NCI-H524 treated with DMSO at 0.1 percent for 48 hours (cell line): ENCODE results near the gene INPP5D.
"Not testable (repeated sequence)": the region's sequence is repeated elsewhere in the genome, so short reads cannot be mapped to it uniquely, and the experiment has no call there.

Source experiments
- DNase-seq: peaks from one replicate; lab custom pipeline; 2025; lab: John Stamatoyannopoulos, UW

INPP5D gene

DNA sequence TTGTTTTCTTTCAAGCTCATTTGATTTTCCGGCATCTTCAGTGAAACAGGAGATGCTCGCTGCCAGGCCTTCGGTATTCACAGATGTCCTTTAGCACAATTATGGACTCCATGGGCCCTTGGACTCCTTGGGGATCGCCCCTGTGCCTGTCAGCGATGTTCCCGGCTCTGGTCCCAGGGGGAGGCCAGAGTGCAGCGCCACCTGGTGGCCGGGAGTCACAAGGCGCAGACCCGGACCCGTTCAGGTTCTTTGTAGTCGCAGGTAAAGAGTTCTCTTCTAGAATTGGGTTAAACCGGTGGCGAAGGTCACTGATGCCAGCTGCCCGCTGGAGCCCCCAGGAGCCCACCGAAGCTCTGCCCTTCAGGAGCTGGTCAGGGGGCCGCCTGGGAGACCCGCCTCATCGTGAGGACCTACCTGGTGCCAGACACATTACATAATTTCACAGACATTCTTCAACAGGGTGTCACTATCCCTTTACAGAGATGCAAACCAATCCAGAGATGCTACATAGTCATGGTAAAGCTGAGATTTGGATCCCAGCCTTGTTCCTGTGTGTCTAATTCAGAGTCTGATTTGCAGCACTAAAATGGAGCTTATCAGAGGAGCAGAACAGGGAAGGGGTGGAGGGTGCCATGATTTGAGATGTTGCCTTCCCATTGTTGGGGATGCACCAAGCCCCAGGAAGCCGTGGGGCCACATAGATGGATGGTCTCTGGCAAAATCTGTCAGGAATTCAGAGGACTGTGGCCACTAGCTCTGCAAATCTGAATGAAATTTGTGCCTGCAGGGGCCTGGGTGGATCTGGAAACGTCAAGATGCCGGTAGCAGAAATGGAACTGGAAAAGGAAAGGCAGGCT is 6.0 kb upstream of the INPP5D start:
- DNase-seq, result no peak

DNA sequence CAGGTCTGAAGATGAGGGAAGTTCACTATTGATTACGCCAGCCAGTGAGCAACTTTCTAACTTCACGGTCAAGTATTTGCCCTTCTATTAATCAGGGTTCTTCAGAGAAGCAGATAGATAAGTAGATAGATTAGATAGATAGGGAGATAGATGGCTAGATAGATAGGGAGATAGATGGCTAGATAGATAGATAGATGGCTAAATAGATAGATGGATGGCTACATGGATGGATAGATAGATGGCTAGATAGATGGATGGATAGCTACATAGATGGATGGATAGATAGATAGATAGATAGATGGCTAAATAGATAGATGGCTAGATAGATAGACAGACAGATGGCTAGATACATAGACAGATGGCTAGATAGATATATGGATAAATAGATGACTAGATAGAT is 4.8 kb upstream of the INPP5D start:
- DNase-seq, result no peak

DNA sequence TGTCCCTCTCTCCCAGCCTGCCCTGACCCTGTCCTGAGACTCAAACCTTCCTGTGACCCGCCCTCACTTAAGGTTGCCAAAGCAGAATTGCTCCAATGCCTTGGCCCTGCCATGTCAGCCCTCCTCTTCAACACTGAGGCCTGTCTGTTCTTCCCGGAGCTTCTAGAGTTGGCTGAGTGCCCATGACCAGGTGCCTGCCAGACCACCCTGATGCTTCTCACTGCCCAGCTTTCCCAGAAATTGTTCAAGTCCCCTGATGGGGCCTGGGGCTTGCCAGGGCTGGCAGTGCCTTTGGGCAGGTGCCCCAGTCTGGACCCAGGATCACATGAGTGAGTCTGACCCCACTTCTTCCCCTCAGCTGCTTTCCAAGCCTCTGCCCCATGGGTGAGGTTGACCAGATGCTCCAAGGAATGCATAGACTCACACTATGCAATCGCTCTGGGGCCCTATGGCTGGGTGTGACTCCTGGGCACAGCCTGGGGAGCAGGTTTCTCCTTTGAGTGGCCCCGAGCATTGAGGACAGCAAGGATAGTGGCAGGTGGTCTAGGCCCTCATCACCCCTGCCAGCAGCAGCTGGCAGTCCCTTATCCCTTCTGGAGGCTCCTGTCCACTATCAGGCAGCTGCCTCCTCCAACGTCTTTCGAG is 3.1 kb upstream of the INPP5D start:
- DNase-seq, result no peak

DNA sequence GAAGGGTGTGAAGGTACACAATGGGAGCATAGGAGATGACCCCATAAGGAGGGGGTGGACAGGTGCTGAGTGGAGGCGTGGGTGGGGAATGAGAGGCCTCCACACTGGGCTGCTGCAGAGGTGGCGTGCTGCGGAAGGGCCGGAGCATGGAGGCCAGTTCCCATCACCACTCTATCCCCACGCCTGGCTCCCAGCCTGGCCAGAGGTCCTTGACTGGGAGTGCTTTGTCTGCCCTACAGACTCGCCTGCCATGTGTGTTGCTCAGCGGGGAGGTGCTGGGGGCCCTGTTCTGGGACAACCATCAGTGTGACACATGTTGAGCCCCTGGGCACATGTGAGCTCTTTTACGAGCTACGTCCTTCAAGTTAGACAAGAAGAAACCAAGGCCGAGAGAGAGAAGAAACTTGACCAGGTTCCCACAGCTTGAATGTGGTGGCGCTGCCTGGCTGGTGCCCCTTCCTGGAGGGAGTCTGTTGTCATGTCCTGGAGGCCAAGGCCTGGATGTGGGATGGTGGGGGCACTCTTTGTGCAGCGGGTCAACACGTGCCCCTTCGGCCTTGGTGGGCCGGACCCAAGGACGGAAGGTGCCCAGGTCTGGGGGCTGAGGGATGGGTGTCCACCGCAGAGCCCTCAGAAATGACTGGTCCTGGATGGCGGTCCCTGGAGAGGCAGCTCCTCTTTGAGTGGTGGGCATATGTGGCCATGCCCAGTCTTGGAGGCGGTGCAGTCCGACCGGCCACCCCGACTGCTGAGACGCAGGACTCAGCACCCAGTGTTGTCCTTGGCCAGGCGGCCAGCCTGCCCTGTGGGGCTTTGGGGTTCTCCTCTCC is 1.2 kb upstream of the INPP5D start:
- no peak for DNase-seq

DNA sequence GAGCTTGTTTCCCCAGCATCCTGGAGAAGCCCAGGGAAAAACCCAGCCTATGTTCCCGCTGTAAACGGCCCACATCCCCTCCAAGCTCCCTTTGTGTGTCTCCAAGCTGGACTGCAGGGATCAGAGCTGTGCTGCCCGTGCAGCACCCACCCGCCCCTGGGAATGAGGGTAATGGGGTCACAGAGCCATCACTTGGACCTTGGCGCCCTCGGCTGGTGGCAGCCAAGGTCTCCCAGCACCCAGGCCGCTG is 670 bp upstream of the INPP5D start:
- DNase-seq, result no peak

DNA sequence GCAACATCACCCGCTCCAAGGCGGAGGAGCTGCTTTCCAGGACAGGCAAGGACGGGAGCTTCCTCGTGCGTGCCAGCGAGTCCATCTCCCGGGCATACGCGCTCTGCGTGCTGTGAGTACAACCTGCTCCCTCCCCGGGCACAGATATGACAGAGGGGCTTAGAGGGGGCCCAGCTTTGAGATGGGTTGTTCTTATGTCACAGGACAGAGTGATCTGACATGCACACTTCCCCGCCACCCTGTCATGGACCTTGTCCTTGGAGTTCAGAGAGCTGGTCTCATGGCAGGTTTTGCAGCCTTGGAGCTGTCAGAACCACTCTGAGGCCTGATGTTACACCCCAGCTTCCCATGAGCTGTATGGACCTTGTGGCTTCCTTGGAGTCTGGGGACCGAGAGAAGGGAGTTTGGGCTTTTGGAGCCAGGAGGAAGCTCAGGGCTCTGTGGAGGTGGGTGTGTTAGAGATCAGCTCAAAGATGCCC is 398 bp downstream of the INPP5D start:
- DNase-seq, result no peak

DNA sequence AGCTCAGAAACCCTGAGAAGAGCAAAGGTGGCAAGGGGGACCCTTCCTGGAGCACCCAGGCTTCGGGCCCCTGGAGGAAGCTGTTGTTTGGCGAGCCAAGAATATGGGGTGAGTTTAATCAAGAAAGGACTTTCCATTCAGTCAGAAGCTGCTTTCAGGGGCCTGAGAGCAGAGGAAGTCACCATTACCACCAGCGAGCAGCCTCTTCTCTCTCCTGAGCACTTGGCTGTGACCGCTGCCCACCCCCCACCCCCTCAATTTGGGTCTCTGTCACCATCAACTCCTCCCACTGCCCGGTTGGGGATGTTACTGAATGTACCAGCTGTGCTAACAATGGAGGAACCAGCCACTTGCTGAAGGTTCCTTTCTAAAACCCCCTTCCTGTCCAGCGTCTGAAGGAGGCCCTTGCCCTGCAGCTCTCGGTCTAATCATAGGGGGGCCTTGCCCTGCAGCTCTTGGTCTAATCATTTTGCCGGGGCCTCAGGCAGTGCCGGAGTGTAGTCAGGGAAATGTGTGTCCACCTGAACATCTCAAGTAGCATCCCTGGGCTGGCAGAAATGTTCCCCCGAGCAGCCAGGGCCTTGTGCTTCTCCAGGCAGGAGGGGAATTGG is 943 bp downstream of the INPP5D start:
- DNase-seq, result no peak

DNA sequence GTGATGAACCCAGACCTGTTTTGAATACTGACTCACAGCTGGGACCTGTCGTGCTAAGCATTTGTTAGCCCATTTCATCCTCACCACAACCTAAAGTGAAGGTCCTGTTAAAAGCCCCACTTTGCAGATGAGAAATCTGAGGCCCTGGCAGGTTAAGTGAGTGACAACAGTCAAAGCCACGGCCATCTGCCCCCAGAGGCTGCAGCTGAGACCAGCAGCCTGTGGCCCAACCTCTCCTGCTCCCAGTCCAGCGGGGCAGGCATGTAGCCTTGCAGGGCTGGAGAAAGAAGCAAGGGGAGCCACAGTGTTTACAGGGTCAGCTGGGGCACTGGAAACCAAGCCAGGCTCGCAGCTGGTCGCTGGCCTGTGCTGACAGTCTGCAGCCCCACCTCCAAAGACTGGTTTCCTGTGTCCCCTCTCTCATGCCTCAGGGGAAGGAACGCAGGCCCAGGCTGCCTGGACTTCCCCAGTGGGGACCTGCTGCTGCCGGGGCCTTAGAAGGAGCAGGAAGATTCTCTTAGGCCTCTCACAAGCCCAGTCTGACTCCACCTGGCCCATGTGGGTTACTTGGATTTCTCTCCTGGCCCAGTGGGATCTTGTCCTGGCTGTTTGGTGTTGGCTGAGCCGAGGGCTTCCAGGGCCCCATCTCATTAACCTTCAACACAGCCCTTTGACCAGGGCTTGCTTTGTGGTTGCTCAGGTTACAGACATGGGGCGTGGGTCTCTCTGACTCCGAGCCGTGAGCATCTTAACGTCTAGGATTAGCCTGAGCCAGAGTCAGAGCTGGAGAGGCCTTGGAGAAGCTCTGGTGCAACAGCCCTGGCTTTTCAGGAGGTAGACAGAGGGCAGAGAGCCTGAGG is 1.7 kb downstream of the INPP5D start:
- DNase-seq, result no peak

DNA sequence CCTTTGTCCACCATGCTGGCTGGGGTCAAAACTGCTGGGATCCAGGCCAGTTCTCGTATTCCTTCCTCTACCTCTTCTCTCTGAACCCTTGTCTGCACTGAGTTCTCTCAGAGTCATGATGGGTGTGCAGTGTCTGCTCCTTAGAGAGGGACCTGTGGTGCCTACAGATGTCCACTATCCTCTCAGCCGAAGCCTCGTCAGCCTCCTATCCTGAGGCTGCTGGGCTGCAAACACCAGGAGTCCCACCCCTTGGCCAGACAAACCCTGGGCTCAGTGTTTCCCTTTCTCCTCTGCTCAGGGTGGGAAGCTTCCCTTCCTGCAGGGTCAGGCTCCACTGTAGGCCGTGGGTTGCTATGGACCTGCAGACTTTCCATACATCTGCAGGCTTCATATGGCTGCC is 2.3 kb downstream of the INPP5D start:
- no peak for DNase-seq

DNA sequence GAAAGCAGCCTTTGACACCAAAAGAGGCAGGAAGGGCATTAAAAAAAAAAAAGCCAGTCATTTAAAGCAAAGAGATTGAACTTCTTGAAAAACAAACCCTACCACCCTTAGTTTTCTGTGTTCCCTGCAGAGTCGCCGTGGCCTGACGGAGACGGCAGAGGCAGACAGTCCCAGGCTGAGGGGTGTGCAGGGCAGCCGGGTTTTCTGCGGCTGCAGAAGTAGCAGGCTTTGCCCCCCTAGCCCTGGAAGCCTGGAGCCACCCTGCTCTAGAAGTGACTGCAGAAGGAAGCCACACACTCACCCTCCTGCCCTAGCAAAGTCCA is 2.8 kb downstream of the INPP5D start:
- no peak for DNase-seq

DNA sequence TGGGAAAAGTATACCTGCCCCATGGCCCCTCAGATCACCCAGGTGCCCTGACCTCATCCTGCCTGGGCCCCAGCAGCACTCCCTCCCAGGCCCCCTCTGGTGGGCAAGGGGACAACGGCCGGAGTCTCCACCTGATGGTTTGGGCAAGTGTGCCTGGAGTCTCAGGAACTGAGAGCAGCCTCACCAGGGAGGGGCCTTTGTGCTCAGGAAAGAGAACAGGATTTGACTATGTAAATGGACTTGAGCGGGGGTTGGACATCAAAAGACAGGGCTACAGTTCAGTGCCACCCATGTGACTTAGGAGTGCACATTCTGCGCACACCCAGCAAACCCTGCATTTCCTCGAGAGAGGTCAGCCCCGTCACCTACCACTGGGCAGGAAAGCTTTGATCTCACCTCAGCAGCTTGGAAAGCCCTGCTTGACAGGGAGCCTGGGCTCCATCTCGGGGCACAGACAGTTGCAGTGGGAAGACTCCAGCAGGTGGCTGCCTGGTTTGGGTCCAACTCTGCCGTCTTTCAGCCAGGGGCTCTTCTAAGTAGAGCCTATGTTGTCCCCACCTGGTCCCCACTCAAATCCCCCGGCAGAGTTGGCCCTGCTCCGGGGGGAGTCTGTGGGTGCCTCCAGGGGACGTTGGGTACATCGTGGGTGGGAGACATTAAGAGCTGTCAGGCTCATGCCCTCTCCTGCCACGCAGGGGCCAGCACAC is 3.3 kb downstream of the INPP5D start:
- no peak for DNase-seq

DNA sequence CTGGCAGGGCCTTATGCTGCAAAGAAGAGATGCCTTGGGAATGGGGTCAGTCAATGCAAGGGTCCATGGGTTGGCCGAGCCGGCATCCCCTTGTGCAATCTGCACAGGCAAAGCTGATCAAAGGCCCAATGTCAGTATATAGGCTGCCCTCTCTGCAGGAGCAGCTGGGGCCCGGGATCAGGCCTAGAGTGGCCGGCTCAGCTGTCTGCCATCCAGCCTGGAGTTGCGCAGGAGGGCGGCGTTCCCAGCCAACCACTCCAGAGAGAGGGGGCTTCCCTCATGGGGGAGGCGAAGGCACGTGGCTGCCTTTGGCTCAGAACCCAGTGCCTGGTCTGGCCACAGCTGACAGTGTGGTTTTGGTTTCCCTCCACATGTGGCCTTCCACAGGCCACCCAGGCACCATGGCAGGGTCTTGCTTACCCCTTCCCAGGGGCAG is 3.9 kb downstream of the INPP5D start:
- no peak for DNase-seq

DNA sequence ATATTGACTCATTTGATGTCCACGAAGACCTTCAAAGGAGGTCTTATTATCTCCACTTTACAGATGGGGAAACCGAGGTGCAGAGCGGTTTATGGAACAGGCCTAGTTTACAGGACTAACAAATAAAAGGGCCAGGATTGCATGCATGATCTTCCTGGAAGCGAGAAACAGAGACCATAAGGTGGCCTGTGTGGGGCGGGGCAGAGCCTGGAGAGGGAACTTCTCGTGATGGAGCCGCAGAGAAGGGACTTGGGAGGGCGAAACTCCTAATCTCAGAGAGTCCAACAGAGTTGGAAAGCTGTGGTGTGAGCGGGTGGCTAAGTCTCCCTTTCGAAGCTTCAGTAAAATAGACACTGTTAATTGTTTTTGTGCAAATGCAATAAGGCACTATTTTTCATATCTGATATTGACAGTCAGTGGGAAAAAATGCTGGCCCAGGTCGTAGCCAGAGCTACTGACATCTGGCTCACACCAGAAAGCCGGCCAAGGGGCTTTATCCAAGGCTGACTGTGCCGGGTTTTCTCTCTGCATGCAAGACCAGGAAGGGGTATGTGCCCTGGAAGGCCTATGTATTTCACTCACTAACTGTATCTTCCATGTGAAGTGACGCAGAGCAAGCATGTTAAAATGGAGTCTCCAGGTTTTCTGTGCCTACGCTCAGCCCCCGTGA is 4.5 kb downstream of the INPP5D start:
- DNase-seq, result no peak

DNA sequence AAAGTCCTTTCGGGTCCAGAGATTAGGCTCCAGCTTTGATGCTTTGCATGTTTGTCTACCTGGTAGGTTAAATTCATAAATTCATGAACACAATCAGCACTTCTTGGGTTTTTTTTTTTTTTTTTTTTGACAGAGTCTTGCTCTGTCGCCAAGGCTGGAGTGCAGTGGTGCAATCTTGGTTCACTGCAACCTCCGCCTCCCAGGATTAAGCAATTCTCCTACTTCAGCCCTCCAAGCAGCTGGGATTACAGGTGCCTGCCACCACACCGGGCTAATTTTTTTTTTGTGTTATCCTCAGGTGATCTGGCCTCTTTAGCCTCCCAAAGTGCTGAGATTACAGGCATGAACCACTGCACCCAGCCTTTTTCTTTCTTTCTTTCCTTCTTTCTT is 5.1 kb downstream of the INPP5D start:
- DNase-seq, result not testable (repeated sequence)

DNA sequence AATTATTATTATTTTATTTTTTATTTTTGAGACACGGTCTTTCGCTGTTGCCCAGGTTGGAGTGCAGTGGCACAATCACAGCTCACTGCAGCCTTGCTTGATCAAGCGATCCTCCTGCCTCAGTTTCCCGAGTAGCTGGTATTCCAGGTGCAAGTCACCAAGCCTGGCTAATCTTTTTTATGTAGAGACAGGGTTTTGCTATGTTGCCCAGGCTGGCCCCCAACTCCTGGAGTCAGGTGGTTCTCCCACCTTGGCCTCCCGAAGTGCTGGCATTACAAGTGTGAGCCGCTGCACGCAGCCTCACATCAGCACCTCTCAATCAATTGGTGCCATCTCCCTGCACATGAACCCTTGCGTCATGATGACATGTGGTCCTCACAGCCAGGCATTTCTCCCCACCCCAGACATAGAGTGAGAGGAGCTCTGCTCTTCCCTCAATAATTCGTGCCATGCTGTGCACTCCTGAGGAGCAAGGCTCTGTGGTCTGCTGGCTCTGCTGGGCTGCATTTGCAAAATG is 5.9 kb downstream of the INPP5D start:
- DNase-seq, result no peak

DNA sequence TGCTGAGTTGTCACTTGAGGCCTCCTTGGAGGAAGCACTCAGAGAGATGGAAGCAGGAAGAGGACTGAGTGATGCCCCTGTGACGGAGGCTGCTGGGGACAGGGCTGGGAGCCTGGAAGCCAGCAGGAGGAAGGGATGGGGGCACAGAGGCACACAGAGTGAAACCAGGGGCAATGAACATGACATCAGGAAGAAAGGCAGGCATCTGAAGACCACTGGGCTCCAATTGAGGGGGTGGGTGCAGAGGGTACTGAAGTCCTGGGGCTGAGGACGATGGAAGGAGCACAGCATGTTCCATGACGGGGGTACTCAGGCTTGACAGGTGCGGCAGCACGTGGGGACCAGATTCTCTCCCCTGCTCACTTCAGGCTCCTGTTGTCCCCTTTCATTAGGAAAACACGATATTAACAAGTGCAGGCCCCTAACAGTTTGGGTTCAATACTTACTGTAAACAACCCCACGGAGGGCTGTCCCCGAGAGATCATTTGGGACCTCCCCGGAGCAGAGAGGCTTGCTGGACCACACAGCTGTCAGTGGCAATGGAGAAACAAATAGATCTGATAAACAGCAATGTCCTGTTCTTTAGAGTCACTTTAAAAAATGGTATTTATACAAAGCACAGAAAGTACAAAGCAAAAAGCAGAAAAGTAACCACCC is 8.7 kb downstream of the INPP5D start:
- no peak for DNase-seq

DNA sequence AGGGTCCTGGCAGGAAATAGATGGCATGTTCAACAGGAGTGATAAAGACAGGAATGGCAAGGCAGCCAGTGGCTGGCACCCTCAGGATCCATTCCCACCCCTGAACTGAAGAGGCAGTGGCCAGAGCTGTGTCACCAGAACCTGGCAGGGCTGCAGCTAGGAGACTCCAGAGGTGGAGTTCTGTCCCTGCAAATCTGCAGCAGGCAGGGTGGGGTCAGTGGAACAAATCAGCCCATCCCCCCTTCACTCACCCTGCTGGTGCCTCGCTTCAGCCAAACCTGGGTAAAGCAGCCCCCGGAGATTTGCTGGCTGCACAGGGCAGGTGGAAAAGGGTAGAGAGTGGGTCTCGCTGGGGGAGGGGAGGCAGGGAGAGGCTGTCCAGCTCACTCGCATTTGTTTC is 12.7 kb downstream of the INPP5D start:
- no peak for DNase-seq

DNA sequence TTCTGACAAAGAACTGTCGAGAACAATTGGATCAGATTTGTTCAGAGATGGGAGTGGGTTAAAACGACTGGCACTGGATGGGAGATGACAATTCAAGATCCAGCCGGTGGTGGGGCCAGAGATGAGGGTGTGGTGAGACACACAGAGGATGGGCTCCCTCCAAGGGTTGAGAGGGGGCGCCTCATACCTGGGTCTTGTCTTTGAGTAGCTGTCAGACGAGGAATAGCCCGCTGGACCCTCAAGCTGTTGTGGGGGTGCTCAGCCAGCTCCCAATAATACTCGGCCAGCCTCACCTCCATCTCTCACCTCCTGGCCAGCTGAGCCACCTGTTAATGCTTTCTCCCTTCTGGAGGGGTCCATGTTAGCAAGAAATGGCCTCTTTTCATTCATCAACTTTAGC is 14.0 kb downstream of the INPP5D start:
- DNase-seq, result no peak

DNA sequence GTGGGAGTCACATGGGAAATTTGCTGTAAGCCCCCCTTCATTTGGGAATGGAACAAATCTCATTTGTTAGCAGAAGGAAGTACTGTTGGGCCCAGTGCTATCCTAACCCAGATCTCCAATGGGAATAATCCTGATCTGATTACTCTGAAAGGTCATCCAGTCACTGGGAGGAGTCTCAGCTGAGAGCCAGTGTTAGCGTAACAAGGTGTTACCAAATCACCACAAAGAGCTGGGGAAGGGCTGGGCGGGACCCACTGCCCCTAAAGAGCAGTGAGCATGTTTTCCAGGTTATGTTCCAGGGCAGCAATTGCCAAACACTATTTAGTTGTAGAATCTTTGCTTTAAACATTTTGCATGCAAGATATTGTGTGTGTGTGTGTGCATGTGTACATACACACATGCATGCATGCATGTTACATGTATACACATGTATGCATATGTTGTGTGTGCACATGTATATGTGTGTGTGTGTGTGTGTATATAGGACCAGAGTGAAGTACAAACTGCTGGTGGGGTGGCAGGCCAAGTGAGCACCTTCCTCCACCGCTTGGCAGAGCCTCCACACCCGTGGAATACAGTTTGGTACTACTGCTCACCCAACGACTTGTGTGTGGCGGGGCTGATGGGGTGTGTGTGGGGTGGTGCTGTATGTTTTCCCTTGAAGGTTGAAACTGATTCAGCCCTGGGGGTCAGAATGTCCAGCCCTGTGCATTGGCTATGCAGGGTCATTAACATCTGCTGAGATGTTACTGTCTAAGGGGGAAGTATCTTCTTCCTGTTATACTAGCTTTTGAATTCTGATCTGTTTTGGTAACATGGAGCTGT is 15.2 kb downstream of the INPP5D start:
- DNase-seq, result no peak
